GM18870 (cell line): Measurements from ENCODE around the gene IRX3.

Experiments used
- ATAC-seq: cut with Tn5 transposase; IDR thresholded peaks from one replicate; pipeline ENCODE4 v1.9.1; 2021; ENCODE audit warnings: moderate library complexity; ENCODE audit not compliant: unreplicated experiment

The IRX3 gene

DNA sequence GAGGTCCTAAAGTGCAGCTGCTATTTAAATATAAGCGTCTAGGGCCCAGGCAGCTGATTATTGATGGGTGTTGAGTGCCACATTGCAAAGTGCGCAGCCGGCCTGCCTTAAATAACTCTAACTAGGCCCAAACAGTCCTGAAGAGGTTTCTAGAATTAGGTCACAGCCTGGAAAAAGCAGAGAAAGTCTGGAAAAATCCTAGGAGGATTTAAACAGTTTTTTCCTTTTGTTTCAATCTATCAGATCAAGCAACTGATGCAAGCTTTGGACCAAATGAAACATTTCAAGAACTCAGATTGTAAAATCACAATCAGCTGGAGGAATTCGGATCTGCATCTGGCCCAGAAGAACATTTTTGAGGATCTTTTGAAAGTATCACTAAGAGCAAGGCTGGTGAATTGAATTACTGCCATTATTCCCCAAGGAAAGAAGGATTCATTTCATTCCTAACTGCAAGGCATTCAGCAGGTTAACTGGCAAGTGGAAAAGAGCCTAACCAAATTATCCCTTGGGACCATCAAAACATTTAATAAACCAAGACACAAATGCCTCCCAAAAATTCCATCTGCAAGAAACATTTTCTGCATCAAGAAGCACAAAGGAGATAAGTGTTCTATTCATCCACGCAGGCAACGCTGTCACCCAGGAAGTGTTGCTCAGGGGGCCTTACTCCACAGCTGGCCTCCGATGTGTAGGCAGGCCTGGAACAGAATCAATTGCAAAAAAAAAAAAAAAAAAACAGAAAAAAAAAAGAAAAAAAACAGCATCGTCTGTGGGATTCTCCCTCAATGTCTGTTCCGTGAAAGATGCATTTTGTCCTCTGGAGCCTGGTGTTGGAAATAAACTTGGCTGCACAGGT, 46.1 kb downstream of the IRX3 start:
- ATAC-seq, result no peak

DNA sequence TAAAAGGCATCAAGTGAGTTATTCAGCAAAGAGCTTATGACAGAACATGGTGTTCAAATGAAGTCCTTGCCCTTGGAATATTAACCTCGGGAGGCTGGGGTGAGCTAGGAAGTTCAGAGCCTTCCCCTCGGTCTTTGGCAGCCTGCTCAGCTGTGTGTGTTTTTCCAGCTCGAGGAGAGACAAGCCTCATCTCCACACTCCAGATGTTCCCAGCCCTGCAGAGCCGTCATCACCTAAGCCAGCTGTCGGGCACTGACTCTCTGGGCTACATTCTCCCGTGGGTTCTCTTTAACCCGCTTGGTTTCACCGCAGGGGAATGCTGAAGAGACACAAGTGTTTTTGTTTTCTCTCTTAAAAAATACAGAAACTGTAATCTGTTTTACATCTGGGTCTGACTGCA, 47.1 kb downstream of the IRX3 start:
- no peak for ATAC-seq

DNA sequence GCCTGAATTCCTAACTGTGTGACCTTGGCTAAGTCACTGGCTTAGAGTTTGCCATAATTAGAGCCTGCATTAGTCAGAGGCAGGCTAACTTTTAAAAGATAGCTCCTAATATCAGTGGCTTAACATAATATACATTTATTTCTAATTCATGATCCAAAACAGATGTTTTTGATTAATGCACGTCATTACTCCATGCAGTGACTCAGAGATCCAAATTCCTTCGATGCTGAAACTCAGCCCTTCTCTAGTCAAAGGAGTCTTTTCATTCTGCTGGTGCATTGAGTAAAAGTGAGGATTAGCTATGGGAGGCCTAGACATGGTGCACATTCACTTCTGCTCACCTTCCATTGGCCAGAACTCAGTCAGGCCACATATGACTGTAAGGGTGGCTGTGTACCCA, 49.8 kb downstream of the IRX3 start:
- no peak for ATAC-seq

GRCh38 chr16:54233615-54234014, 53.0 kb downstream of the IRX3 start:
- ATAC-seq, result no peak
